ENCODE measurements around the gene CPM. TPM values are rescaled to one million over a fixed set of nuclear protein-coding genes. Genes with fewer than 3 reads are reported as not detected.

The CPM gene
- total and polyA plus RNA-seq, 10 of the 15 experiments (the other 5 are each of a cell fraction or from before 2014, with no cell fraction given), result 0.06 to 1.7 (median 0.41) TPM

GRCh38 chr12:68856510-68856909 lies 76.5 kb downstream of the CPM start (continued):
- TF ChIP-seq PBX3 (IDR thresholded peaks at IDR 0.05; ENCODE audit: insufficient replicate concordance, low read depth, low read length) (no peak), IKZF2 (IDR thresholded peaks at IDR 0.05) (no peak), CREM (IDR thresholded peaks at IDR 0.05; ENCODE audit: low read depth) (no peak), ZNF622 (IDR thresholded peaks at IDR 0.05) (no peak), ZNF207 (IDR thresholded peaks at IDR 0.05; ENCODE audit: borderline replicate concordance) (no peak), SMAD5 (IDR thresholded peaks at IDR 0.05; ENCODE audit: low read depth) (no peak), CUX1 (IDR thresholded peaks at IDR 0.05; ENCODE audit: insufficient replicate concordance, low read depth, low read length) (no peak), CHD1 (IDR thresholded peaks at IDR 0.05; ENCODE audit: low read depth, low read length) (no peak)
- TF ChIP-seq, protein P1, sequence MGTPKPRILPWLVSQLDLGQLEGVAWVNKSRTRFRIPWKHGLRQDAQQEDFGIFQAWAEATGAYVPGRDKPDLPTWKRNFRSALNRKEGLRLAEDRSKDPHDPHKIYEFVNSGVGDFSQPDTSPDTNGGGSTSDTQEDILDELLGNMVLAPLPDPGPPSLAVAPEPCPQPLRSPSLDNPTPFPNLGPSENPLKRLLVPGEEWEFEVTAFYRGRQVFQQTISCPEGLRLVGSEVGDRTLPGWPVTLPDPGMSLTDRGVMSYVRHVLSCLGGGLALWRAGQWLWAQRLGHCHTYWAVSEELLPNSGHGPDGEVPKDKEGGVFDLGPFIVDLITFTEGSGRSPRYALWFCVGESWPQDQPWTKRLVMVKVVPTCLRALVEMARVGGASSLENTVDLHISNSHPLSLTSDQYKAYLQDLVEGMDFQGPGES (IDR thresholded peaks at IDR 0.05), result no peak
- TF ChIP-seq, protein P2, sequence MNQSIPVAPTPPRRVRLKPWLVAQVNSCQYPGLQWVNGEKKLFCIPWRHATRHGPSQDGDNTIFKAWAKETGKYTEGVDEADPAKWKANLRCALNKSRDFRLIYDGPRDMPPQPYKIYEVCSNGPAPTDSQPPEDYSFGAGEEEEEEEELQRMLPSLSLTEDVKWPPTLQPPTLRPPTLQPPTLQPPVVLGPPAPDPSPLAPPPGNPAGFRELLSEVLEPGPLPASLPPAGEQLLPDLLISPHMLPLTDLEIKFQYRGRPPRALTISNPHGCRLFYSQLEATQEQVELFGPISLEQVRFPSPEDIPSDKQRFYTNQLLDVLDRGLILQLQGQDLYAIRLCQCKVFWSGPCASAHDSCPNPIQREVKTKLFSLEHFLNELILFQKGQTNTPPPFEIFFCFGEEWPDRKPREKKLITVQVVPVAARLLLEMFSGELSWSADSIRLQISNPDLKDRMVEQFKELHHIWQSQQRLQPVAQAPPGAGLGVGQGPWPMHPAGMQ (IDR thresholded peaks at IDR 0.05; ENCODE audit: borderline replicate concordance), result no peak

All from GM12878 (cell line).